ENCODE results near the gene TLE1. TPM values are rescaled to one million over a fixed set of nuclear protein-coding genes. Genes with fewer than 3 reads are reported as not detected.

TLE1 gene
- total RNA-seq, 4 donors from 2014 or later = 51.5 to 77.3 (median 62.2) TPM

GRCh38 chr9:81626511-81626910 lies 62.8 kb downstream of the TLE1 start:
- no peak for DNase-seq
- Histone ChIP-seq H3K4me1 (no peaks in the 10 kb centered on the region), H3K9me3 (no peaks in the 10 kb centered on the region), H3K27ac (no peak overlapping the region), H3K27me3 (no peaks in the 10 kb centered on the region), H3K36me3 (peaks cover 0 to 1% (median 0%) of the 10 kb centered on the region in 4 donors), H3K4me3 (no peak overlapping the region)
- TF ChIP-seq POLR2AphosphoS5 (IDR thresholded peaks at IDR 0.05) = no peak
- intact Hi-C loops (cut with DNase I; ENCODE audit: low total_unique reads) = no loop called here
- 83% methylated on average over 4 of the region's 4 CpGs; no CpG with 5 or more reads in 1 of the 2 donors for WGBS, 2 donors (ENCODE audit: low coverage in 1 of 2)
- in situ Hi-C loops (cut with MboI; ENCODE audit: low pct_ligation_motif_present in 1 of 4, low pct_unique_long_range_greater_than_20kb in 1 of 4, low sequenced_read_pairs in 3 of 4) = no loop called here

GRCh38 chr9:81625969-81626368 lies 63.4 kb downstream of the TLE1 start:
- Histone ChIP-seq H3K36me3 (no peaks in the 10 kb centered on the region), H3K27me3 (no peaks in the 10 kb centered on the region), H3K4me1 (no peaks in the 10 kb centered on the region), H3K27ac (no peak overlapping the region), H3K4me3 (no peak overlapping the region), H3K9me3 (no peaks in the 10 kb centered on the region)
- intact Hi-C loops (cut with DNase I; ENCODE audit: low total_unique reads) = no loop called here
- WGBS, 2 donors (ENCODE audit: low coverage in 1 of 2) = 87 to 88% methylated on average over 3 to 6 of the region's 6 CpGs
- no peak for DNase-seq
- no peak for TF ChIP-seq CTCF (IDR thresholded peaks at IDR 0.05)
- TF ChIP-seq POLR2A (IDR thresholded peaks at IDR 0.05) = no peak
- TF ChIP-seq POLR2AphosphoS5 (IDR thresholded peaks at IDR 0.05) = no peak
- no peak for TF ChIP-seq EP300 (IDR thresholded peaks at IDR 0.05; ENCODE audit: low read depth)
- in situ Hi-C loops (cut with MboI; ENCODE audit: low pct_ligation_motif_present in 1 of 4, low pct_unique_long_range_greater_than_20kb in 1 of 4, low sequenced_read_pairs in 3 of 4) = no loop called here

GRCh38 chr9:81623778-81624177 lies 65.6 kb downstream of the TLE1 start:
- intact Hi-C loops (cut with DNase I; ENCODE audit: low total_unique reads) (no loop called here), in situ Hi-C loops (cut with MboI; ENCODE audit: low pct_ligation_motif_present in 1 of 4, low pct_unique_long_range_greater_than_20kb in 1 of 4, low sequenced_read_pairs in 3 of 4) (loop anchor here in 1 of 4 donors (25.0 kb wide), 3 partner anchors 89 to 236 kb away; no protein-coding TSS in a partner anchor)
- no peak overlapping the region for H3K4me3 ChIP-seq
- peaks cover 0 to 14% (median 3%) of the 10 kb centered on the region in 4 donors for H3K4me1 ChIP-seq
- no peak overlapping the region for H3K27ac ChIP-seq
- no peaks in the 10 kb centered on the region for H3K27me3 ChIP-seq
- TF ChIP-seq POLR2A (IDR thresholded peaks at IDR 0.05) (no peak), CTCF (IDR thresholded peaks at IDR 0.05) (no peak), EP300 (IDR thresholded peaks at IDR 0.05; ENCODE audit: low read depth) (no peak), POLR2AphosphoS5 (IDR thresholded peaks at IDR 0.05) (no peak)
- no peak for DNase-seq
- no peaks in the 10 kb centered on the region for H3K9me3 ChIP-seq
- no peaks in the 10 kb centered on the region for H3K36me3 ChIP-seq
- WGBS, 2 donors (ENCODE audit: low coverage in 1 of 2) = 95% methylated on average over 3 of the region's 3 CpGs

GRCh38 chr9:81622471-81623255 lies 66.7 kb downstream of the TLE1 start:
- in situ Hi-C loops (cut with MboI; ENCODE audit: low pct_ligation_motif_present in 1 of 4, low pct_unique_long_range_greater_than_20kb in 1 of 4, low sequenced_read_pairs in 3 of 4) = loop anchor here in 1 of 4 donors (25.0 kb wide), 3 partner anchors 90 to 235 kb away; no protein-coding TSS in a partner anchor
- Histone ChIP-seq H3K27ac (no peak overlapping the region), H3K4me1 (peaks cover 0 to 14% (median 3%) of the 10 kb centered on the region in 4 donors), H3K36me3 (no peaks in the 10 kb centered on the region), H3K9me3 (no peaks in the 10 kb centered on the region), H3K27me3 (no peaks in the 10 kb centered on the region), H3K4me3 (no peak overlapping the region)
- WGBS, 2 donors (ENCODE audit: low coverage in 1 of 2) = 78 to 89% methylated on average over 7 to 13 of the region's 13 CpGs
- no peak for DNase-seq
- no peak for TF ChIP-seq POLR2A (IDR thresholded peaks at IDR 0.05)
- TF ChIP-seq EP300 (IDR thresholded peaks at IDR 0.05; ENCODE audit: low read depth) = no peak
- no peak for TF ChIP-seq POLR2AphosphoS5 (IDR thresholded peaks at IDR 0.05)
- no peak for TF ChIP-seq CTCF (IDR thresholded peaks at IDR 0.05)
- intact Hi-C loops (cut with DNase I; ENCODE audit: low total_unique reads) = no loop called here

Measured in transverse colon (tissue), 4 donors.